HG02938 (cell line): Measurements from ENCODE around the gene OR1L6.

Experiments used
- ATAC-seq: cut with Tn5 transposase; IDR thresholded peaks from one replicate; pipeline ENCODE4 v1.9.1; 2021; ENCODE audit warnings: mild to moderate bottlenecking, moderate library complexity; ENCODE audit not compliant: unreplicated experiment

OR1L6 gene, protein sequence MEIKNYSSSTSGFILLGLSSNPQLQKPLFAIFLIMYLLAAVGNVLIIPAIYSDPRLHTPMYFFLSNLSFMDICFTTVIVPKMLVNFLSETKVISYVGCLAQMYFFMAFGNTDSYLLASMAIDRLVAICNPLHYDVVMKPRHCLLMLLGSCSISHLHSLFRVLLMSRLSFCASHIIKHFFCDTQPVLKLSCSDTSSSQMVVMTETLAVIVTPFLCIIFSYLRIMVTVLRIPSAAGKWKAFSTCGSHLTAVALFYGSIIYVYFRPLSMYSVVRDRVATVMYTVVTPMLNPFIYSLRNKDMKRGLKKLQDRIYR

DNA sequence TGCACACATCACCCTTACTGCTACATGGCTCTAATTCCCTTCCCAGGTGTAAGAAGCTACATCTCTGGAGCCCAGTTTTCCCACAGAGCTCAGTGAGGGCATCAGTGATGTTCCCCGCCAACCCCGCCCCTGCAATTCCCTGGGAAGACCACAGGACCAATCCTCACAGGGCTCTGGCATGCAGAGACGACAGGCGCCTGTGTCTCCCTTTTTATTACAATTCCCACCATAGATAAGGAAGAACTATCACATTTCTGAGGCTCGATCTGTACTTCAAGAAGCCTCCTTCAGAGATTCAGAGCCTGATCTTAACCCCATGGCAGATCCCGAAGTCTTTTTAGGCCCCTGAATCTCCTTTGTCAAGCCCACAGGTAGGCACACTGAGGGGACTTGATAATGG, at the start of gene OR1L6:
OR1L6 (plus strand) TSS at position 301 of the 400 bp plus-strand sequence. CDS start 7,545 bp downstream, outside the sequence.
- no peak for ATAC-seq

DNA sequence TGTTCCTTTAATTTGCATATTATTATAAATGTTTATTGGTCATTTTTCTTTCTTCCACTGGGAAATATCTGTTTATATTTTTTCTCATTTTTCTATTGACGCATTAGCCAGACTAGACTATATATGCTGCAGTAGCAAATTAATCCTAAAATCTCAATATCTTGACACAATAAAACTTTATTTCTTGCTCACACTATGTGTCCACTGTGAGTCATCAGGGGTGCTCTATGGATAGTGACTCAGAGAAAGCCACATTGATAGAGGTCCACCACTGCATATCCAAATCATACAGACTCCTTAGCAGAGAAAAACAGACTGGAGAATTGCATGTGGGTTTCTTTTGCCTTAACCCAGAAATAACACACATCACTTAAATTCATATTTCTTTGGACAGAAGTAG, 46.4 kb upstream of the OR1L6 start:
- no peak for ATAC-seq

DNA sequence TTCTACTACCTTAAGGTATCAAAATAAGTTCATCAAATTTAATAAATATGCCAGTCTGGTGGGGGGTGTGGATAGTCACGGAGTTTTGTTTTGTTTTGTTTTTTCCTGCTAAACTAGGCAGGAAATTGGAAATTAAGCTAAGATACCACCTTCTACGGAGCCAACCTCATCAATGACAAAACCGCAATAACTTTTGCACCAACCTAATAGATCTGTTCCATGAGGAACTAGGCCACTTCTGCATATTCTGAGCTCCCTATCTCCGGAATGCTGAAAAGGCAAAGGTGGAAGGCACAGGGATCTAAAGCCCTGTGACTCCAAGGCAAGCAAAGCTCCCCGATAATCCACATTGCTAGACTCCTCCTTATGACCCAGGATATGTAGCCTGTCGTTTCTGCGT, 24.1 kb upstream of the OR1L6 start:
- ATAC-seq, result no peak

DNA sequence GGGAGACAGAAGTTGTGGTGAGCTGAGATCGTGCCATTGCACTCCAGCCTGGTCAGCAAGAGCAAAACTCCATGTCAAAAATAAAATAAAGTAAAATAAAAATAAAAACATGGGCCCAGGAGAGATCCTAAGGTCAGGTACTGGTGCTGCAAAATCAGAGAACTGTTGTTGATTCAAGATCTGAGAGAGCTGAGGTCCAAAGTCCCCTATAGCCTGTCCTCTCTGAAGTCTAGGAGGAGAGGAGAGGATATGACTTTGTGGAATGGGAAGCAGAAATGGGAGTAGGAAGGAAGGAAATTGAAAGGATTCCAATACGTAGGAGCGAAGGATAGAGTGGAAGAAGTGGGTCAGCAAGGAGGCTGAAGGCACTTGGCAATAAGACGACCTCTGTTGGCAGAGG, 22.9 kb upstream of the OR1L6 start:
- ATAC-seq, result no peak

DNA sequence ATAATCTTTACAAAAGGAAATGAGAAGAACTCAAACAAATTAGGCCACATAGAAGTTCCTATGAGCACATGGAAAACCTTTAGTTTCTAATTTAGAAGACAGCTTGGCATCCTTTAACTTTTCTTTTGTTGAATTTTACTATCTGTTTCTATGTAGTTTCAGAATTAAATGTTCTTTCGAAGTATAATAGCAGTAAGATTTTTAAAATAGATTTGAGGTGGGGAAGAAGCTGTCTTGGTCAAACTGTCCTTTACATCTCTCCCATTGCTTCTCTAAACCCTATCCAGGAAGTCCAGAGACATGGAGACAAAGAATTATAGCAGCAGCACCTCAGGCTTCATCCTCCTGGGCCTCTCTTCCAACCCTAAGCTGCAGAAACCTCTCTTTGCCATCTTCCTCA, 18.4 kb upstream of the OR1L6 start, which contains the start of gene OR1L4:
OR1L4 (plus strand) TSS at position 301 of the 400 bp plus-strand sequence; CDS start at position 301, 0 bp downstream.
- no peak for ATAC-seq

DNA sequence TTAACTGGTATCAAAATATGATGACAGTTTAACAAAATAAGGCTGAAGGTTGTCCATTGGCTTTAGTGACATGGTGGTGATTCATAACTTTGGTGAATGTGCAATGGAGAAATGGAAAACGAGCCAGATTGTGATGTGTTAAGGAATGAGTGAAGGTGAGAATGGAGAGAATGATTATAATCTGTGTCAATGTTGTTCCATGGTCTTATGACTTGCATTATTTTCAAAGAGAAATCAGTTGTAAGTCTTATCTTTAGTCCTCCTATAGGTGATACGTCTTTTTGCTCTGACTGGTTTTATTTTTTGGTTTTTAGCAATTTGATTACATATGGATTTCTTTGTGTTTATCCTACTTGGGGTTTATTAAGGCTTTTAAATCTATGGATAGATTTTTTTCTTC, 12.7 kb downstream of the OR1L6 start:
- no peak for ATAC-seq

DNA sequence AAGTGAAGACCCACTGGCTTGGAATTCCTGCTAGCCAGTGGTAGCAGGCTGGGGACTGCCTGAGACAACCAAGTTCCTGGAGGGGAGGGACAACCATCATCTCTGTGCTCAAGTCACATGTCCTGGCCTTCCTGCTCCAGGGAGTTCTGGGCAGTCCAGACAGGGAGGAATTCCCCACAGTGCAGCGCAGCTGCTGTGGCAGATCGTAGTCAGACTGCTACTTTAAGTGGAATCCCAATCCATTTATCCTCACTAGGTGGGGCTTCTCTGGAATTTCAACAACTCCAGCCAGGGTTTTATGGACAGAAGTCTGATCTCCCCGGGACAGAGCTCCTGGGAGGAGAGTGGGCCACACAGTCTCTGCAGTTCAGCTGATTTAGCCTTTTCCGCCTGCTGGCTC, 25.7 kb downstream of the OR1L6 start:
- ATAC-seq, result no peak

DNA sequence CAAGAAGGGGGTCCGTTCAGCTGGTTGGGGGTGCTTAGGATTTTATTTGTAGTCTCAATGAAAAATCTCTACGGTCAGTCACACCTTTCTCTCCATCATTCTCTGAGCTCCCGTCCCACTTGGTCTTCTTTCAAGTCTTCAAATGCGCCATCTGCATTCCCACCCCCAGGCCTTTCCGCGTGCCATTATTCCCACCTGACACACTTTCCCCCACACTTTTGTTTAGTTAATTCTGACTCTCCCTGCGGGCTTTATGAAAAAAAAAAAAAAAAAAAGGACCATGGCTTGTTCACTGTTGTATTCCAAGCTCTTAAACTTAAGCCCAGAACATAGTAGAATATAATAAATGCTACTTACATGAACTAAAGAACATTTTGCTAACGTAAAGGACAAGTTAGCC, 34.9 kb downstream of the OR1L6 start:
- ATAC-seq, result no peak

DNA sequence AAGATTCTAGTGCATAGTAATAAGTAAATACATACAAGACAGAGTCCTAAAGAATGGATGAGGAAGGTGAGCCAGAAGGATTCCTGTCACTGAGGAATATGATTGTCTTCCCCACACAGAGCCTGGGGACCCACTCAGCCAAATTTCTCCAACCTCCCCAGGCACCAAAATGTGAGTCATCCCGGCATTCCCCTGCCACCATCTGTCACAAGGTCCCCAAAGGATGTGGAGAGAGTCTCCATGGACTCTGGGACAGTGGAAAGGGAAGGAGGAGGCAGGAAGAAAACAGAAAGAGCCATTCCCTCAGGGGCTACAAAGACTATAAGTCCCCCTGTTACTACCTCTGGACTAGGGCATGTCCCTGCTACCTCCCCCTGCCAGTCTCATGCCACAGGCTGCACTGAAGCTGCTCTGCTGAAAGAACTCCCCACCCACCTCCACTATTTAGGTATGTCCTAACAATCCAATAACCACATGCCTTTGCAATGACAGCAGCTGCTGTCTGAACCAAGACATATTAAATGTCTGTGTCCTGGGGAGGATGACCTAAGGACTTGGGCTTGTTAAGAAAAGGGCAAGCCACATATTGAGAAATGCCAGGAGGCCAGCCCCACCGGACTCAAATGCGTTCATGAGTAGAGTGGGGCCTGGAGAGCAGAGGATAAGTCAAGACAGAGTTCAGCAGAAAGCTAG, 36.0 kb downstream of the OR1L6 start:
- ATAC-seq, result no peak

DNA sequence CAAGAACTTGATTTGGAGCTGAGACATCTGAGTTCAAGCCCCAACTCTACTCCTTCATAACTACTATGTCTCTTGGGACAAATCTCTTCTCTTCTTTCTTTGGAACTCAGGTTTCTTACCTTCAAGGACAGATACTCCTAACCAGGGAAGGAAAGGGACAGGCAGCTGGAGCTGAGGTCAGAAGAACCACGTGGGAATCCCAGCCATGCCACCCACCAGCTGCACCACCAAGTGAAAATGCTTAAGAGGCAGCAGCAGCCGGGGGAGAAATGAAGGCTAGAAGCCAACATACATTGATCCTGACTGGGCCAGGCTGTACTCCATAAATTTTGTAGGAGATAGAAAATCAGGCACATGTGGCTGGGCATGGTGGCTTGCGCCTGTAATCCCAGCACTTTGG, 37.1 kb downstream of the OR1L6 start:
- no peak for ATAC-seq

DNA sequence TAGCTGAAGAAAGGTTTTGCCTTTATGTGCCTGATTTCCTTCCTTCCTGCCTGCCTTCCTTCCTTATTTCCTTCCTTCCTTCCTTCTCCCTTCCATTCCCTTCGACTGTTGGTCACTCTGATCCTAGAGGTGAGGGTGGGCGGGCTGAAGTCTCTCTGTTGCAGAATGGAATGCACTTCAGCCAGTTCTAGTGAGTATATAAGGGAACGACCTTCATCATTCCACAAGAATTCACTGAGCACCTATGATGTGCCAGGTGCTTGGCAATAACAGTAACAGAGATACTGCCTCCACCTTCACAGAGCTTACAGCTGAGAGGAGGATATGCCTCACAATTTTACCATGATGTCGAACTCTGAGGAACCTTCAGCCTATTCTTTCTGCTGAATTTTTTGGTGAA, 37.9 kb downstream of the OR1L6 start:
- no peak for ATAC-seq

DNA sequence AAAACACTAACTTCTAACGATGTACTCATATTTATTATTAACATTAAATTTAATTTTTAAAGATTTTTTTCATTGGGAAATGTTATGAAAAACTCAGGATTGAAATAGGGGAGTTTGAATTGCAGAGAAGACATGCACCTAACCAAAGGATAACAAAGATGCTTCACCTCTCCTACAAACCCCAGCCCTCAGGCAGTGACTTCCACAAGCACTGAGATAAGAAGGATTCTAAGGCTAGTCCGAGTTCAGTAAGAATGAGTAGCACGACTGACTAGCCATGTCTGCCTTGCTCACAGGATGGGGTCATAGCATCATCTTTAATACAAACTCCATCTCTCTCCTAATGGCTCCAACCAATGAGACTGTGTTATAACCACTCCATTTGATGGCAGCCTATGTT, 39.6 kb downstream of the OR1L6 start:
- ATAC-seq, result no peak

DNA sequence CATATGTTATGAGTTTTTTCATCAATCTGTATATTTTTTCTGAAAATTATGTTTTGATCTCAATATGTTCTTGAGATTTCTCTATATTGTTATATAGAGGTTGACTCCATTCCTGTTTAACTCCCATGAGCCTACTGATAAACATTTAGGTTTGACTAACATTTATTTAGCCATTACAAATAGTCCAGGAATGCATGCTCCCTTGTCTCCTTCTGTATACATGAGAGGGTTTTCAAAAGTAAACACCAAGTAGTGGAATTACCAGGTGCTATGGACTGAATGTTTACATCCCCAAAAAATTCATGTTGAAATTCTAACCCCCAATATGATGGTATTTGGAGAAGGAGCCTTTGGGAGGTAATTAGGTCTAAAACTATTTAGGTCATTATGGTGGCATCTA, 43.2 kb downstream of the OR1L6 start:
- ATAC-seq, result no peak

DNA sequence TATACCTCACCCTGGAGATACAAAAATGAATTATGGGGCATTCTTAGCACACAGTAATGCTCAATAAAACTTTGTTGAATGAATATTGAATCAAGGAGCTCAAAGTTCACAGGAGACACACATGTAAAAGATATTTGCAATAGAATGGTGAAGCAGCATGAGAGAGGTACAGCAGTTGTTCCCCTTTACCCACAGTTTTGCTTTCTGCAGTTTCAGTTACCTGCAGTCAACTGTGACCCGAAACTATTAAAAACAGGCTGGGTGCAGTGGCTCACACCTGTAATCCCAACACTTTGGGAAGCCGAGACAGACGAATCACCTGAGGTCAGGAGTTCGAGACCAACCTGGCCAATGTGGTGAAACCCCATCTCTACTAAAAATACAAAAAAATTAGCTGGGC, 44.2 kb downstream of the OR1L6 start:
- no peak for ATAC-seq

DNA sequence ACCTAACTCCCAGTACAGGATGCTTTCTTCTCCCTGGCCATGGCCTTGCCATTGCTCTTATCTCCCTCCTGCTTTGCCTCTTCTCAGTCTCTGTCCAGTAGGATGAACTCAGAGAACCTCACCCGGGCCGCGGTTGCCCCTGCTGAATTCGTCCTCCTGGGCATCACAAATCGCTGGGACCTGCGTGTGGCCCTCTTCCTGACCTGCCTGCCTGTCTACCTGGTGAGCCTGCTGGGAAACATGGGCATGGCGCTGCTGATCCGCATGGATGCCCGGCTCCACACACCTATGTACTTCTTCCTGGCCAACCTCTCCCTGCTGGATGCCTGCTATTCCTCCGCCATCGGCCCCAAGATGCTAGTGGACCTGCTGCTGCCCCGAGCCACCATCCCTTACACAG, 46.7 kb downstream of the OR1L6 start, which contains the start of gene OR5C1:
OR5C1 (plus strand) TSS at position 103 of the 400 bp plus-strand sequence; CDS start at position 103, 0 bp downstream.
- no peak for ATAC-seq

DNA sequence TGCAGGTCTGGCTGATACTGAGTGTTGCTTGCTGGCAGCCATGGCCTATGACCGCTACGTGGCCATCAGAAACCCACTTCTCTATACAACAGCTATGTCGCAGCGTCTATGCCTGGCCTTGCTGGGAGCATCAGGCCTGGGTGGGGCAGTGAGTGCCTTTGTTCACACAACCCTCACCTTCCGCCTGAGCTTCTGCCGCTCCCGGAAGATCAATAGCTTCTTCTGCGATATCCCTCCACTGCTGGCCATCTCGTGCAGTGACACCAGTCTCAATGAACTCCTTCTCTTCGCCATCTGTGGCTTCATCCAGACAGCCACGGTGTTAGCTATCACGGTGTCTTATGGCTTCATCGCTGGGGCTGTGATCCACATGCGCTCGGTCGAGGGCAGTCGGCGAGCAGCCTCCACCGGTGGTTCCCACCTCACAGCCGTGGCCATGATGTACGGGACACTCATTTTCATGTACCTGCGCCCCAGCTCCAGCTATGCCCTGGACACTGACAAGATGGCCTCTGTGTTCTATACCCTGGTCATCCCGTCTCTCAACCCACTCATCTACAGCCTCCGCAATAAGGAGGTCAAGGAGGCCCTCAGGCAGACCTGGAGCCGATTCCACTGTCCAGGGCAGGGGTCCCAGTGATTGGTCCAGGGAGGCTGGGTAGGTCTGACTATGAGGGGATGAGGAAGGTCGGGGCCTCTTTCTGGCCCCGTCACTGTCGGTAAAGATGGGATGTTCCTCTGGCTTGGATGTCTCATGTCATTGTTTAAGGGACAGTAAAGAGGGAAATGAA, 47.3 kb downstream of the OR1L6 start:
- no peak for ATAC-seq

DNA sequence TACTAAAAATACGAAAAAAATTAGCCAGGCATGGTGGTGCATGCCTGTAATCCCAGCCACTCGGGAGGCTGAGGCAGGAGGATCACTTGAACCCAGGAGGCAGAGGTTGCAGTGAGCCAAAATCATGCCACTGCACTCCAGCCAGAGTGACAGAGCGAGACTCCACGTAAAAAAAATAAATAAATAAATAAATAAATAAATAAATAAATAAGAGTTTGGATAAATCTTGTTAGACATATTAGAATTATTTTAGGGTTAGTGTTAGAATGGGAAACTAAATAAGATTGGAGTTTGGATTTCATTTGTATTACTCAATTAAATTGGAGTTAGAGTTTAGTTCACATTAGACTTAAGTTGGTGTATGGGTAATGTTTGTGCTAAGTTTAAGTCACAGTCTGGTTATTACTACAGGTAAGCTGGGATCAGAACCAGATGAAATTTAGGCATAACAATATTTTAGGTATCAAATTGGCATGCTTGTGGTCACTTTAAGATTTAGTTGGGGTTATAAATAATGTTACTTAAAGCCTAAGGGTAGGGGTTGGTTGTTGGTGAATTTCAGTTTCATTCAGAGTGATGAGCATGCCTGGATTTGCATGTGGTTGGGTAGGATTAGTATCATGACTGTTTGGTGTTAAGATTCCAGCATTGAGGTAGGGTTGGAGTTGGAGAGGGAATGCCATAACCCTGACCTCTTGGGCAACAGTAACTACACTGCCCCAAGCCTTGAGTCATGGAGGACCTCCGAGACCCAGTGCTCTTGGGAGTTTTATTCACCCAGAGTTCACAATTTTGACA, 50.0 kb downstream of the OR1L6 start:
- no peak for ATAC-seq

DNA sequence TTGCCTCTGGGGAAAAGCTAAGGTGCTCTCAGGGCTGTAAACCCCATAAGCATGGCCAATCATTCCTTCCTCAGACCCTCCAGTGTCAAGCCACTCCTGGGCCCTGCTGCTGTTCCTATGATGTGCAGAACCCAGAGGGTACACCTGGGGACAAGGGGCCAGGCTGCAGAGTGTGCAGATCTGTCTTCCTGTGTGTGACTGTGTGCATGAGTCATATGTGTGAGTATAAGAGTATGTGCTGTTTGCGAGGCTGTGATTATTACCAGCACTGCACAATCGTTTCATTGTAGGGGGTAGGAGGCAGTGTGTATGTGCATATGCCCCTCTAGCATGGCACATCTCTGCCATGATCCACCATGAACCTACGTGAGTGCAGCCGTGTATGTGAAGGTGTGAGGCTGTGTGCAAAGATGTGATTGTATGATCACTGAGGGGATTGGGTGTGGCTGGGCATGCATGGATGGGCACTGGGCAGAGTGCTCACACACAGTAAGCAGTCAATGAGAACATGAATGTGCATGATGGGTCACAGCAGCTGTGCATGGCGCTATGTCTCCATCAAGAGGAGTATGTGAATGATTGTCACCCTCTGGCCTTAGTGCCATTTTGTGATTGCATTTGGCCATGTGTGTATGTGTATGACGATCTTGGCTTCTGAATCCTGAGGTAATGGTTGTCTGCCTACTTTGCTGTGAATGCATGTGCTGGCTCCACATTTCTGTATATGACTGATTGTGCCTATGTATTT, 55.4 kb downstream of the OR1L6 start:
- ATAC-seq, result no peak
